GM12878 (cell line): Measurements from ENCODE around the gene C9orf57.
"Not testable (repeated sequence)": the region's sequence is repeated elsewhere in the genome, so short reads cannot be mapped to it uniquely, and the experiment has no call there.

ENCODE experiments used
- ATF7 ChIP-seq: fragments of 450-650 bp; IDR thresholded peaks from 2 replicates; pipeline ENCODE4 v1.6.1; 2016; ENCODE audit warnings: low read depth, mild to moderate bottlenecking
- CTCF ChIP-seq, 3 experiments: IDR thresholded peaks in 2 of 3; conservative IDR thresholded peaks in 1 of 3; 2 replicates each; pipeline ENCODE4 v1.5.1; 2011; ENCODE audit warnings: low read depth in 3 of 3, low read length in 3 of 3, mild to moderate bottlenecking in 3 of 3, control low read depth in 2 of 3, moderate library complexity in 2 of 3, inconsistent platforms in 1 of 3, mixed read lengths in 1 of 3; ENCODE audit not compliant: control insufficient read depth in 2 of 3, insufficient read depth in 1 of 3; ENCODE audit errors: extremely low read depth in 1 of 3
- EP300 ChIP-seq, 2 experiments: fragments of 150-350 bp in 1 of 2; IDR thresholded peaks; 2 replicates each; pipeline ENCODE4 v1.6.1; 2011 to 2012; ENCODE audit warnings: low read depth in 2 of 2, low read length in 2 of 2, borderline replicate concordance in 1 of 2, improper control_type of control experiment in 1 of 2, inconsistent platforms in 1 of 2; ENCODE audit not compliant: control insufficient read depth in 1 of 2
- NFIC ChIP-seq: IDR thresholded peaks from 2 replicates; pipeline ENCODE4 v1.6.1; 2012; ENCODE audit warnings: low read depth, mild to moderate bottlenecking, inconsistent platforms, low read length, moderate library complexity
- POLR2A ChIP-seq: IDR thresholded peaks from 2 replicates; pipeline ENCODE4 v1.6.1; 2011; ENCODE audit warnings: low read depth, mild to moderate bottlenecking, low read length
- POLR2AphosphoS5 ChIP-seq: IDR thresholded peaks from 2 replicates; pipeline ENCODE4 v1.6.1; 2011; ENCODE audit warnings: mild to moderate bottlenecking, low read length, inconsistent platforms
- SP1 ChIP-seq: IDR thresholded peaks from one replicate; pipeline ENCODE4 v1.6.1; 2011; ENCODE audit warnings: low read depth, low read length
- SUZ12 ChIP-seq: fragments of 200-600 bp; sonication (generic); IDR thresholded peaks from one replicate; pipeline ENCODE4 v1.6.1; 2018; ENCODE audit warnings: antibody characterized with exemption, mild to moderate bottlenecking; ENCODE audit not compliant: unreplicated experiment
- USF2 ChIP-seq: IDR thresholded peaks from 2 replicates; pipeline ENCODE4 v1.6.1; 2011; ENCODE audit warnings: low read depth, low read length, improper control_type of control experiment, borderline replicate concordance
- ZZZ3 ChIP-seq: IDR thresholded peaks from 2 replicates; pipeline ENCODE4 v1.6.1; 2011; ENCODE audit warnings: low read depth; ENCODE audit not compliant: control insufficient read depth, insufficient read length

GRCh38 chr9:72095520-72095919 lies 35.1 kb upstream of the C9orf57 start:
- not testable (repeated sequence) for TF ChIP-seq ZZZ3; POLR2AphosphoS5; CTCF (IDR thresholded peaks at IDR 0.05 in 2 of 3, conservative IDR thresholded peaks at IDR 0.05 in 1 of 3; ENCODE audit: control insufficient read depth in 2 of 3, extremely low read depth in 1 of 3, insufficient read depth in 1 of 3, low read depth in 3 of 3, low read length in 3 of 3); EP300 (IDR thresholded peaks at IDR 0.05; ENCODE audit: borderline replicate concordance in 1 of 2, control insufficient read depth in 1 of 2, low read depth in 2 of 2, low read length in 2 of 2); POLR2A; ATF7; NFIC; SUZ12; USF2; SP1
